AG10803 (cell line): ENCODE data around the gene INSYN2B.

Experiments used
- DNase-seq: peaks from one replicate; pipeline ENCODE4 v3.0.0; 2010; ENCODE audit warnings: low read depth
- H3K4me3 ChIP-seq: 2 replicates; pipeline ENCODE4 v1.5.1; 2011; ENCODE audit warnings: mild to moderate bottlenecking, low read length, control low read depth
- CTCF ChIP-seq: conservative IDR thresholded peaks from 2 replicates; pipeline ENCODE4 v1.5.1; 2011; ENCODE audit warnings: mild to moderate bottlenecking, low read length, control low read depth, inconsistent platforms

INSYN2B gene

GRCh38 chr5:169944922-169945680 is 35.2 kb downstream of the INSYN2B start:
- H3K4me3 ChIP-seq = peak overlapping the region; percentile 5
- TF ChIP-seq CTCF = no peak
- DNase-seq = peak; percentile 31

- no peak overlapping the region for H3K4me3 ChIP-seq
- no peak for DNase-seq
- TF ChIP-seq CTCF = no peak
These were observed 36.2 kb downstream of the INSYN2B start for GRCh38 chr5:169944115-169944514.

- H3K4me3 ChIP-seq = no peak overlapping the region
- no peak for TF ChIP-seq CTCF
- peak; percentile 55 for DNase-seq
These were observed 37.3 kb downstream of the INSYN2B start for GRCh38 chr5:169943026-169943425.

GRCh38 chr5:169942181-169942580 is 38.1 kb downstream of the INSYN2B start:
- no peak for TF ChIP-seq CTCF
- peak; percentile 91 for DNase-seq
- no peak overlapping the region for H3K4me3 ChIP-seq

GRCh38 chr5:169941542-169941941 is 38.8 kb downstream of the INSYN2B start:
- no peak overlapping the region for H3K4me3 ChIP-seq
- DNase-seq = peak; percentile 68
- TF ChIP-seq CTCF = no peak

- DNase-seq = no peak
- H3K4me3 ChIP-seq = no peak overlapping the region
- no peak for TF ChIP-seq CTCF
These were observed 40.6 kb downstream of the INSYN2B start for GRCh38 chr5:169939731-169940130.

GRCh38 chr5:169938439-169938838 is 41.9 kb downstream of the INSYN2B start:
- no peak overlapping the region for H3K4me3 ChIP-seq
- no peak for TF ChIP-seq CTCF
- DNase-seq = no peak
